ENCODE results near the gene RSPO3. TPM values are rescaled to one million over a fixed set of nuclear protein-coding genes. Genes with fewer than 3 reads are reported as not detected.

RSPO3 gene
- total RNA-seq, 2 experiments from 2014 or later = not detected

GRCh38 chr6:127164036-127164435 is 45.6 kb downstream of the RSPO3 start:
- Histone ChIP-seq H3K79me2 (ENCODE audit: insufficient read depth, low read depth, low read length) (no peaks in the 10 kb centered on the region), H3K27ac (ENCODE audit: low read depth, low read length, poor library complexity, severe bottlenecking) (no peak overlapping the region), H2AFZ (ENCODE audit: low read length) (no peak overlapping the region), H4K20me1 (ENCODE audit: insufficient read depth, low read length) (no peaks in the 10 kb centered on the region), H3K36me3 (ENCODE audit: insufficient read depth, low read length) (no peaks in the 10 kb centered on the region), H3K4me2 (ENCODE audit: low read length) (no peak overlapping the region), H3K9me3 (ENCODE audit: low read length) (no peaks in the 10 kb centered on the region), H3K4me3 (ENCODE audit: low read depth, low read length, poor library complexity, severe bottlenecking) (no peak overlapping the region), H3K4me1 (ENCODE audit: insufficient read depth, low read length, poor library complexity, severe bottlenecking) (no peaks in the 10 kb centered on the region), H3K9me2 (ENCODE audit: insufficient read depth, low read length) (no peaks in the 10 kb centered on the region)
- BruUV-seq (replicated peaks) = no TSS peak
- TF ChIP-seq, protein P1, sequence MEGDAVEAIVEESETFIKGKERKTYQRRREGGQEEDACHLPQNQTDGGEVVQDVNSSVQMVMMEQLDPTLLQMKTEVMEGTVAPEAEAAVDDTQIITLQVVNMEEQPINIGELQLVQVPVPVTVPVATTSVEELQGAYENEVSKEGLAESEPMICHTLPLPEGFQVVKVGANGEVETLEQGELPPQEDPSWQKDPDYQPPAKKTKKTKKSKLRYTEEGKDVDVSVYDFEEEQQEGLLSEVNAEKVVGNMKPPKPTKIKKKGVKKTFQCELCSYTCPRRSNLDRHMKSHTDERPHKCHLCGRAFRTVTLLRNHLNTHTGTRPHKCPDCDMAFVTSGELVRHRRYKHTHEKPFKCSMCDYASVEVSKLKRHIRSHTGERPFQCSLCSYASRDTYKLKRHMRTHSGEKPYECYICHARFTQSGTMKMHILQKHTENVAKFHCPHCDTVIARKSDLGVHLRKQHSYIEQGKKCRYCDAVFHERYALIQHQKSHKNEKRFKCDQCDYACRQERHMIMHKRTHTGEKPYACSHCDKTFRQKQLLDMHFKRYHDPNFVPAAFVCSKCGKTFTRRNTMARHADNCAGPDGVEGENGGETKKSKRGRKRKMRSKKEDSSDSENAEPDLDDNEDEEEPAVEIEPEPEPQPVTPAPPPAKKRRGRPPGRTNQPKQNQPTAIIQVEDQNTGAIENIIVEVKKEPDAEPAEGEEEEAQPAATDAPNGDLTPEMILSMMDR (conservative IDR thresholded peaks at IDR 0.05; ENCODE audit: low read length) = no peak
- TF ChIP-seq EZH2phosphoT487 (IDR thresholded peaks at IDR 0.05; ENCODE audit: borderline replicate concordance, low read depth, low read length) = no peak
- intact Hi-C loops (cut with micrococcal nuclease; ENCODE audit: unreplicated experiment) = no loop called here
- no peak for DNase-seq (ENCODE audit: low spot score)
- ChIA-PET POLR2A (no interaction called here), CTCF (ENCODE audit: unreplicated experiment) (no interaction called here)

DNA sequence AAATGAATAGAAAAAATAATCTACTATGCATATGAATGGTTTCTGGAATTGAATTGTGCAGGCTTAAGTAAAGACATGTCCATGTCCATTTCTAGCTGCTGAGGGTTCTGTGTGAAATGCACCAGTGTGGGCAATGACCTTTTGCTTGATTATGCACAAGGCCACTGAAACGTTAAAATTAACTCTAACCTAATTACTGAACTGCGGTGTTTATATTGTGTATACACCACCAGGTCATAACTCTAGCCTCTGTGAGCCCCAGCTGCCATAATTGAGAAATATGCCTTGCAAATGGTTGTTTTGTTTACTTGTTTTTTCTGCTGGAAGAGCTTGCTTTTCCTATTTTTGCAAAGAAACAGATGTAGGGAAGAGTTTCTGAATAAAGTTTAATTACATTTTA is 46.1 kb downstream of the RSPO3 start:
- Histone ChIP-seq H4K20me1 (ENCODE audit: insufficient read depth, low read length) (no peaks in the 10 kb centered on the region), H3K4me2 (ENCODE audit: low read length) (no peak overlapping the region), H3K9me2 (ENCODE audit: insufficient read depth, low read length) (no peaks in the 10 kb centered on the region), H3K4me1 (ENCODE audit: insufficient read depth, low read length, poor library complexity, severe bottlenecking) (no peaks in the 10 kb centered on the region), H3K9me3 (ENCODE audit: low read length) (no peaks in the 10 kb centered on the region), H2AFZ (ENCODE audit: low read length) (no peak overlapping the region), H3K79me2 (ENCODE audit: insufficient read depth, low read depth, low read length) (no peaks in the 10 kb centered on the region), H3K27ac (ENCODE audit: low read depth, low read length, poor library complexity, severe bottlenecking) (no peak overlapping the region), H3K4me3 (ENCODE audit: low read depth, low read length, poor library complexity, severe bottlenecking) (no peak overlapping the region), H3K36me3 (ENCODE audit: insufficient read depth, low read length) (no peaks in the 10 kb centered on the region)
- TF ChIP-seq, protein P1 (conservative IDR thresholded peaks at IDR 0.05; ENCODE audit: low read length) = no peak
- no peak for TF ChIP-seq EZH2phosphoT487 (IDR thresholded peaks at IDR 0.05; ENCODE audit: borderline replicate concordance, low read depth, low read length)
- CTCF ChIA-PET (ENCODE audit: unreplicated experiment) = no interaction called here
- intact Hi-C loops (cut with micrococcal nuclease; ENCODE audit: unreplicated experiment) = no loop called here
- DNase-seq (ENCODE audit: low spot score) = no peak
- no TSS peak for BruUV-seq (replicated peaks)
- POLR2A ChIA-PET = interaction anchor here (0.8 kb wide), 1 partner anchor 33 kb away, joined by 3 read pairs; no protein-coding TSS in a partner anchor

GRCh38 chr6:127173156-127173940 is 54.9 kb downstream of the RSPO3 start:
- no TSS peak for BruUV-seq (replicated peaks)

More at GRCh38 chr6:127173156-127173940, 54.9 kb downstream of the RSPO3 start:
- ChIA-PET CTCF (ENCODE audit: unreplicated experiment) (no interaction called here), POLR2A (interaction anchor here (0.6 to 1.3 kb wide), 2 partner anchors 13 to 366 kb away, joined by 3 read pairs; no protein-coding TSS in a partner anchor)
- no peak overlapping the region for H3K27ac ChIP-seq (ENCODE audit: low read depth, low read length, poor library complexity, severe bottlenecking)
- no peaks in the 10 kb centered on the region for H3K4me1 ChIP-seq (ENCODE audit: insufficient read depth, low read length, poor library complexity, severe bottlenecking)
- H3K9me2 ChIP-seq (ENCODE audit: insufficient read depth, low read length) = no peaks in the 10 kb centered on the region
- no peaks in the 10 kb centered on the region for H4K20me1 ChIP-seq (ENCODE audit: insufficient read depth, low read length)
- H3K9me3 ChIP-seq (ENCODE audit: low read length) = no peaks in the 10 kb centered on the region
- no peak for TF ChIP-seq EZH2phosphoT487 (IDR thresholded peaks at IDR 0.05; ENCODE audit: borderline replicate concordance, low read depth, low read length)
- TF ChIP-seq, protein P1 (conservative IDR thresholded peaks at IDR 0.05; ENCODE audit: low read length) = no peak
- no peaks in the 10 kb centered on the region for H3K36me3 ChIP-seq (ENCODE audit: insufficient read depth, low read length)
- no peak overlapping the region for H3K4me3 ChIP-seq (ENCODE audit: low read depth, low read length, poor library complexity, severe bottlenecking)
- H2AFZ ChIP-seq (ENCODE audit: low read length) = no peak overlapping the region
- intact Hi-C loops (cut with micrococcal nuclease; ENCODE audit: unreplicated experiment) = no loop called here
- H3K4me2 ChIP-seq (ENCODE audit: low read length) = no peak overlapping the region
- no peak for DNase-seq (ENCODE audit: low spot score)
- H3K79me2 ChIP-seq (ENCODE audit: insufficient read depth, low read depth, low read length) = no peaks in the 10 kb centered on the region
